GM18520 (cell line): ENCODE measurements around the gene MOGAT2.
"Not testable (repeated sequence)": the region's sequence is repeated elsewhere in the genome, so short reads cannot be mapped to it uniquely, and the experiment has no call there.

ENCODE experiments used
- ATAC-seq: cut with Tn5 transposase; IDR thresholded peaks from one replicate; pipeline ENCODE4 v1.9.1; 2021; ENCODE audit not compliant: unreplicated experiment

Gene MOGAT2

GRCh38 chr11:75718419-75719339 lies 1.0 kb downstream of the MOGAT2 start:
- no peak for ATAC-seq

- ATAC-seq = no peak
Measured at GRCh38 chr11:75719340-75720239, 2.0 kb downstream of the MOGAT2 start.

DNA sequence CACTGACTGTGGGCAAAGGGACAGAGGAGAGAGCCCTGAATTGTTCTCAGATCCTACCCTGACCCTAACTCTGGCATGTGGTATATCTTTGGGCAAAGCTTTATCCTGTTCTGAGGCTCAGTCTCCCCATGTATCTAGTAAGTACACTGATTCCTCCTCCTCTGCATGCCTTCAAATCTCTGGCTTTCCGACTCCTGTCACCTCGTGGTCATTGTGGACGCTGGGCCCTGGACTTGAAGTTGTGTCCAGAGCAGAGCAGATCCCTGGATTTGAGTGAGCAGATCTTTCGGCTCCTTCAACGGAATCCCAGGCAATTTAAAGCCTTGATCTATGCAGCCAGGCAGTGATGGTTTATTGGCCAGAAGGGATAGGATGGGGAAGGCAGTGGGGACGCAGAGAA lies 3.0 kb downstream of the MOGAT2 start:
- ATAC-seq = no peak

DNA sequence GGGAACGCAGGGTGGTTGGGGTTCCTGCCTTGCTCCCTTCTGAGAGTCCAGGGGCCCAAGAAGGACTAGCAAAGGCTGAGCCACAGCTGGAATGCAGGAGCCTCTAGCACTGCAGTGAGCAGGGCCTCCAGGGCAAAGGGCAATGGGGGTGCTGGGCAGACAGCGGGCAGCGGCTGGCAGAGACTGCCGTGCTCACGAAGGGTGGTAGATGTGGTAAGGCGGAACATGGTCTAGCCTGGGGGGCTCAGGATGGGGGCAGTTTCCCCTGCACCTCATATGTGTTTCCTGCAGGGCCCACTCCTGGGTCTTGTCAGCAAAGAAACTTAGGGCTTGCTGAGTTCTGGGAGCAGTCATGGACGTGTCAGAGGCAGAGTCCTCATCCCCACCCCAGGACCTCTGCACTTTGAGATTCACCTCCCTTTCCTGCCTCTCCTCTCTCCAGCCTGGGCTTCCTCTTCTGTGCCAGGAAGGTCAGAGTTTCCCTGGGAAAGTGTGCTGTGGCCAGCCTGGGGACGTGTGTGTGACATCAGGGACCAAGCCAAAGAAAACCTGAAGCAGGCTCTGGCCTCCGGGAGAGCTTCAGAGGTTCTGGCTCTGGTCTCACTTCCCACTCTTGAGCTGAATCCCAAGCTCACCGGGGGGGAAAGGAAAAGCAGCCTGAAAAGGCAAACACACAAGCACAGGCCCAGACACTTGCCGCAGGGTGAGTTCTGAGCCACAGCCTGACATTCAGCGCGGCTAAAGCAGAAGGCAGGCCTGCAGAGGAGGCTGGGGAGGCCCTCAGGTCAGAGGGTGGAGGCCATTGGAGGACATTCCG lies 4.4 kb downstream of the MOGAT2 start:
- ATAC-seq = no peak

- ATAC-seq = no peak
Measured at GRCh38 chr11:75722669-75723042, 5.0 kb downstream of the MOGAT2 start.

GRCh38 chr11:75725547-75726320 lies 8.1 kb downstream of the MOGAT2 start:
- no peak for ATAC-seq

DNA sequence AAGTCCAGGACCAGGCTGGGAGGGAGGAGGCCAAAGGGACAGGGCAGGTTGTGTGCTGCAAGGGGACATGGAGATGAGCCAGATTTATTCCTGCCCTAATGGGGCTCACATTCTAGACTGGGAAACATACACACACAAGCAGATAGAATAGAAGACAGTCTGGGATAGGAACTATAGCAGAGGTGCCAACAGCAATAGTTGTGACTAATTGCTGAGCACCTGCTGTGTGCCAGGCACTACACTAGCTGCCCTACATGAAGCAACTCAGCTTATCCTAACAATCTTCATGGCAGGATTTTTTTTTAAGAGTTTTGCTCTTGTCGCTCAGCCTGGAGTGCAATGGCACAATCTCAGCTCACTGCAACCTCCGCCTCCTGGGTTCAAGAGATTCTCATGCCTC lies 11.4 kb downstream of the MOGAT2 start:
- ATAC-seq = no peak

DNA sequence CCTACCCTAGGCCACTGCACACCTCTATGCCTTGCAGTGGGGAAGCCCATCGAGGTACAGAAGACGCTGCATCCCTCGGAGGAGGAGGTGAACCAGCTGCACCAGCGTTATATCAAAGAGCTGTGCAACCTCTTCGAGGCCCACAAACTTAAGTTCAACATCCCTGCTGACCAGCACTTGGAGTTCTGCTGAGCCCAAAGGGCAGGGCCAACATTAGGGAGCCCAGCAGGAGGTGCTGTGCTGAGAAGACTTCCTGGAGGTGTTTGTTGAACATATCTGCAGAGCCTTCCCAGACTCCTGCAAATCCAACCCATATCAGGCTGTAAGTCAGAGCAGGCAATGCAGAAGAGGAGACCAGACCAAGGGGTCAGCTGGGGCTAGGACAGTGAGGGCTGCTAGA lies 13.5 kb downstream of the MOGAT2 start:
- ATAC-seq = no peak

GRCh38 chr11:75733071-75733430 lies 15.4 kb downstream of the MOGAT2 start:
- no peak for ATAC-seq

DNA sequence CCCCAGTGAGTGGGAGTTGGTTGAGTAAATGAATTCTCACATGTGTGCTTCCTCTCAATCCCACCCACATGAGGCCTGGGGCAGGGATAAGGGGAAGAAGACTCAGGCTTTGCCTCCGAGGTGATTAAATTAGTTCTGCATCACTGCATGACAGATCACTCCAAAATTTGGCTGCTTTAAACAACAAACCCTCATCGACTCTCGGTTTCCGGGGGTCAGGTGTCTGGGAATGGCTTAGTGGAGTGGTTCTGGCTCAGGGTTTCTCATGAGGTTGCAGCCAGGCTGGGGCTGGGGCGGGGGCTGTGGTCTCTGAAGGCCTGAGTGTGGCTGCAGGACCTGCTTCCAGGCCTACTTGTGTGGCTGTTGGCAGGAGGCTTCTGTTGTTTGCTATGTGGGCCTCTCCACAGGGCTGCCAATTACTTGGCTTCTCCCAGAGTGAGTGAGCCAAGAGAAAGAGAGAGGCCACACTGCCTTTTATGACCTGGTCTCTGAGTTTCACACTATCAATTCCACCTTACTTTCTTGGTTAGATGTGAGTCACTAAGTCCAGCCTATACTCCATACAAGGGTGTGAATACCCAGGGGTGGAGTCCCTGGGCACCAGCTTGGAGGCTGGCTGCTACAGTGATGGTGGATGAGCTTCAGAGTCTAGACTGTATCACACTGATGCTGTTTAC lies 15.9 kb downstream of the MOGAT2 start:
- peak; percentile 74 for ATAC-seq

GRCh38 chr11:75734491-75735180 lies 17.0 kb downstream of the MOGAT2 start:
- ATAC-seq = no peak

- ATAC-seq = no peak
Measured at GRCh38 chr11:75735181-75735845, 17.7 kb downstream of the MOGAT2 start.

DNA sequence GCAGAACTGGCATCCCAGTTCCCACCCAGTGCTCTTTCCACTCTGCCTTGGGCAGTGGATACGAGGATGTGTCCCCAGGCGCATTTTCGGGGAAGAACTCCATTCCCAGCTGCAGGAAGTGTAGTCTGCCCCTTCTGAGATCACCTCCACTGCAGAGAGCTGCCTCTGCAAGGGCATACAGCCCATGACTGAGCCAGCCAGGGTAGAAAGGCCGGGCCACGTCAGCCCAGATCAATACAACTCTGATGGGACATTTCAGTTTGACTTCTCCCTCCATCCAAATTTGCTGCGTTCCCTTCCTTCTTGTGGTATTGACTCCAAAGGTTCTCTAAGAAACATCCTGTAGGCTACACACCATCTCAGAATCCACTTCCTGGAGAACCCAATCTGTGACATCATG lies 19.7 kb downstream of the MOGAT2 start:
- no peak for ATAC-seq

GRCh38 chr11:75740681-75741080 lies 23.0 kb downstream of the MOGAT2 start:
- no peak for ATAC-seq

DNA sequence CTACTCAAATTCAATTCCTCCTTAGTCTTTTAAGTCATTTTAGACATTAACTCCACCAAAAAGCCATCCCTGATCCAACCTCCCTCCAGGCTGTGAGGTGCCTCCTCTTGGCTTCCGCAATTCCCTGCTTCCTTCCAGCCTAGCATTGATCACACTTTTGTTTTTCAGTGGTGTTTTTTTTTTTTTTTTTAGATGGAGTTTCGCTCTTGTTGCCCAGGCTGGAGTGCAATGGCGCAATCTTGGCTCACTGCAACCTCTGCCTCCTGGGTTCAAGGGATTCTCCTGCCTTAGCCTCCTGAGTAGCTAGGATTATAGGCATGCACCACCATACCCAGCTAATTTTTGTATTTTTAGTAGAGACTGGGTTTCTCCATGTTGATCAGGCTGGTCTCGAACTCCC lies 25.5 kb downstream of the MOGAT2 start:
- ATAC-seq = not testable (repeated sequence)

- no peak for ATAC-seq
Measured at GRCh38 chr11:75743711-75744563, 26.3 kb downstream of the MOGAT2 start.

GRCh38 chr11:75745807-75746206 lies 28.2 kb downstream of the MOGAT2 start:
- ATAC-seq = no peak
